ENCODE data around the gene CCDC150. TPM values are rescaled to one million over a fixed set of nuclear protein-coding genes. Genes with fewer than 3 reads are reported as not detected.

The CCDC150 gene
- total and polyA plus RNA-seq, 10 donors = 0.54 to 6.8 (median 1.8) TPM

GRCh38 chr2:196635156-196635555, 4.4 kb upstream of the CCDC150 start:
- H3K4me3 ChIP-seq = no peak overlapping the region
- no peak overlapping the region for H3K27ac ChIP-seq
- peaks cover 0 to 18% (median 13%) of the 10 kb centered on the region in 8 donors for H3K9me3 ChIP-seq
- intact Hi-C loops (cut with DNase I; ENCODE audit: low total_unique reads) = no loop called here
- no peaks in the 10 kb centered on the region for H3K36me3 ChIP-seq
- TF ChIP-seq POLR2AphosphoS5 (IDR thresholded peaks at IDR 0.05) = no peak
- no peak for TF ChIP-seq POLR2A (IDR thresholded peaks at IDR 0.05)
- no peak for TF ChIP-seq CTCF (IDR thresholded peaks at IDR 0.05 in 8 of 11, conservative IDR thresholded peaks at IDR 0.05 in 3 of 11)
- no peaks in the 10 kb centered on the region for H3K27me3 ChIP-seq (replicated peaks in 1 of 7)
- H3K4me1 ChIP-seq = peaks cover 0 to 14% (median 9%) of the 10 kb centered on the region in 6 donors
- DNase-seq = no peak
- WGBS, 5 donors = 58 to 79% (median 76%) methylated on average over 2 of the region's 2 CpGs

- peaks cover 0 to 19% (median 12%) of the 10 kb centered on the region in 6 donors for H3K4me1 ChIP-seq
- no peaks in the 10 kb centered on the region for H3K27me3 ChIP-seq (replicated peaks in 1 of 7)
- 92 to 97% (median 95%) methylated on average over 19 of the region's 19 CpGs for WGBS, 5 donors
- H3K27ac ChIP-seq = no peak overlapping the region
- peak overlapping the region in 5 of 8 donors; percentile 52 to 81 (median 61) for H3K4me3 ChIP-seq
- intact Hi-C loops (cut with DNase I; ENCODE audit: low total_unique reads) = no loop called here
- peaks cover 0 to 3% (median 0%) of the 10 kb centered on the region in 8 donors for H3K9me3 ChIP-seq
- TF ChIP-seq POLR2AphosphoS5 (IDR thresholded peaks at IDR 0.05) = no peak
- TF ChIP-seq CTCF (IDR thresholded peaks at IDR 0.05 in 8 of 11, conservative IDR thresholded peaks at IDR 0.05 in 3 of 11) = no peak
- no peak for TF ChIP-seq POLR2A (IDR thresholded peaks at IDR 0.05)
- no peaks in the 10 kb centered on the region for H3K36me3 ChIP-seq
- DNase-seq = peak; percentile 78
These were observed 750 bp upstream of the CCDC150 start for GRCh38 chr2:196638765-196639164.

- no peak for TF ChIP-seq POLR2A (IDR thresholded peaks at IDR 0.05)
- TF ChIP-seq CTCF (IDR thresholded peaks at IDR 0.05 in 8 of 11, conservative IDR thresholded peaks at IDR 0.05 in 3 of 11) = no peak
- no peak for TF ChIP-seq POLR2AphosphoS5 (IDR thresholded peaks at IDR 0.05)
- Histone ChIP-seq H3K4me3 (peak overlapping the region; percentile 40 to 81 (median 58)), H3K27me3 (replicated peaks in 1 of 7) (no peaks in the 10 kb centered on the region), H3K27ac (peak overlapping the region in 1 of 8 donors; percentile 50), H3K9me3 (peaks cover 0 to 3% (median 0%) of the 10 kb centered on the region in 8 donors), H3K4me1 (peaks cover 0 to 19% (median 12%) of the 10 kb centered on the region in 6 donors), H3K36me3 (no peaks in the 10 kb centered on the region)
- no peak for DNase-seq
- 11 to 15% (median 12%) methylated on average over 12 of the region's 12 CpGs for WGBS, 5 donors
- intact Hi-C loops (cut with DNase I; ENCODE audit: low total_unique reads) = no loop called here
These were observed 575 bp downstream of the CCDC150 start for GRCh38 chr2:196640031-196640548.

- WGBS, 5 donors = 96 to 97% (median 96%) methylated on average over 4 of the region's 4 CpGs
These were observed 9.7 kb downstream of the CCDC150 start for GRCh38 chr2:196649202-196649601.

More at GRCh38 chr2:196649202-196649601, 9.7 kb downstream of the CCDC150 start:
- Histone ChIP-seq H3K27ac (no peak overlapping the region), H3K27me3 (replicated peaks in 1 of 7) (no peaks in the 10 kb centered on the region), H3K4me1 (no peaks in the 10 kb centered on the region), H3K36me3 (no peaks in the 10 kb centered on the region), H3K4me3 (no peak overlapping the region), H3K9me3 (peaks cover 10 to 56% (median 51%) of the 10 kb centered on the region in 8 donors)
- DNase-seq = no peak
- intact Hi-C loops (cut with DNase I; ENCODE audit: low total_unique reads) = no loop called here
- TF ChIP-seq POLR2AphosphoS5 (IDR thresholded peaks at IDR 0.05) (no peak), CTCF (IDR thresholded peaks at IDR 0.05 in 8 of 11, conservative IDR thresholded peaks at IDR 0.05 in 3 of 11) (no peak), POLR2A (IDR thresholded peaks at IDR 0.05) (no peak)
